ENCODE measurements around the gene TTLL6.

TTLL6 gene

DNA sequence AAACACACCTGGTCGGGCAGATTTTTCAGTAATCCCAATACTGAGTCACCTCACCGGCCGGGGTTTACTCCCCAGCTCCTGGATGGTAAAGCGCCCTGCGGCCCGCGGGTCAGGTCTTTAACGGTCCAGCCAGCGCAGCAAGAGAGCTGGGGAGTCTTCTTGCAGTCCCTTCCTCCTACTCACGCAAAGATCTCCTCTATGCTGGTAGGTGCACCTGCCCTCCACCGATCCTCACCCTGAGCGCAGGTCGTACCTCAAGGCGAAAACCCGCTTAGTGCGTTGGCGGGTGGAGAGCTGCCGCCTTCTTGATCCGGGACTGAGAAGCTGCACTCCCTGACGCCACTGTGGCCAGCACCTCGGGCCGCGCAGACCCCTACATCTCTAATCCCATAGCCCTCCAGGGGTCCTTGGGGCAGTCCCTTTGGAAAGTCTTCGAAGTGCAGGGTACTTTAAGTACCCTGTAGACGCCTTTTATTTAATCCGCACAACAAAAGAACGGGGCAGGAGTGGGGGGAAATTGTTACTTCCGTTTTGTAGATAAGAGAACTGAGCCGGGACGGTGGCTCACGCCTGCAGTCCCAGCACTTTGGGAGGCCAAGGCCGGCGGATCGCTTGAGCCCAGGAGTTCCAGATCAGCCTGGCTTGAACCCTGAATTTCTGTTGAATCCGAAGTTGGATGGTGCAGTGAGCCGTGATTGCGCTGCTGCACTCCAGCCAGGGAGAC, 78.1 kb downstream of the TTLL6 start:
- DNase-seq (ENCODE audit: low spot score), result no peak

DNA sequence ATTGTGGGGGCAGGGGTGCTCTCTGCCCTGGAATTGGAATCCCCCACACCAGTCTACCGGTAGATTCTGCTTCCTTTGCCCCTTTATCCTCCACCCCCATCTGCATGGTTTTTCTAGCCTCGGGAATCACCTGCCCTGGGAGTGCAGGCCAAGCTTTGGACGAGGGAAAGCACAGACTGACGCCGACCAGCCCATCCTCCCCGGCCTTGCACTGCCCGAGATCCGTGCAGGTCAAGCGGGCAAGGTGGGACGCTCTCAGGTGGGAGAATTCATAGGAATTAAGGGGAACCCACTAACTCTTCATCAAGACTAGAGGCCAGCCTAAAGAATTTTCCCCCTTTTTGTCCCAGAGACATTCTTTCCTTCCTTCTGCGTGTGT, 78.6 kb downstream of the TTLL6 start:
- FAIRE-seq, result no peak

More for the DNA sequence above, 78.1 kb downstream of the TTLL6 start:
- no peak for FAIRE-seq

DNA sequence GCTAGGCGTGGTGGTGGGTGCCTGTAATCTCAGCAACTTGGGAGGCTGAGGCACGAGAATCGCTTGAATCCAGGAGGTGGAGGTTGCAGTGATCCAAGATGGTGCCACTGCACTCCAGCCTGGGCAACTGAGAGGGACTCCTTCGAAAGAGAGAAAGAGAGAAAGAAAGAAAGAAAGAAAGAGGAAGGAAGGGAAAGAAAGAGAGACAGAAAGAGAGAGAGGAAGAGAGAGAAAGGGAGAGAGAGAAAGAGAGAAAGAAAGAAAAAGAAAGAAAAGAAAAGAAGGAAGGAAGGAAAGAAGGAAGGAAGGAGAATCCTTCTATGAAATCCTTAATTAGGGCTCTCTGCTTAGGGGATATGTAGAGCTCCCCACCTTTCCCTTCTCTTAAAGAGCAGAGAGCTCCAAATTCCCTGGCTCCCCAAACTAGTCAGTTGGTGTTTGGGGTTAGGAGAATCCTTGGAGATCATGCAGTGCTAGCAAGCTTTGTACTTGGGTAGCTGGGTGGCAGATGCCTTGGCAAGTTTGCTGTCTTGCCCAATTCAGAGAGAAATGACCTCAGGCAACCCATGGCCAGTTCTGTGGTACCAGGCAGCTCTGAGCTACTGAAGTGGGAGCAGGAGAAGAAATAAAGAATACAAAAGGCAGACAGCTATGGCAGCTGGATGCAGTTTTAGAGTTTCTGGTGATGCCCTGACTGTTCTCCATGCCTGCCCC, 79.5 kb downstream of the TTLL6 start:
- FAIRE-seq, result no peak
- no peak for DNase-seq (ENCODE audit: low spot score)

More for the DNA sequence above, 78.6 kb downstream of the TTLL6 start:
- no peak for DNase-seq (ENCODE audit: low spot score)

DNA sequence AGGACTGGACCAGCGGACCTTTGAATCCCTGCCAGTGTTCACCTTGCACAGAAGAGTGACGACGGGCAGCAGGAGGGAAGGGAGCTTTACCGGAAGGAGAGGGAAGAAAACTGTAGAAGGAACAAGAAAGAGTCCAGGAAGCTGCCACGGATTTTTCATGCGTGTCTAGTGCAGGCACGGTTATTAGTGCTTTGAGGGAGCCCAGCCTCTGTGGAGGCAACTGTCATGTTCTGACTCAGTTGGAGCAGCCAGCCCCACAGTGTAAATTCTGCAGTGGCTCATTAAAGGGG, 82.0 kb downstream of the TTLL6 start:
- no peak for DNase-seq (ENCODE audit: low spot score)
- FAIRE-seq, result no peak

DNA sequence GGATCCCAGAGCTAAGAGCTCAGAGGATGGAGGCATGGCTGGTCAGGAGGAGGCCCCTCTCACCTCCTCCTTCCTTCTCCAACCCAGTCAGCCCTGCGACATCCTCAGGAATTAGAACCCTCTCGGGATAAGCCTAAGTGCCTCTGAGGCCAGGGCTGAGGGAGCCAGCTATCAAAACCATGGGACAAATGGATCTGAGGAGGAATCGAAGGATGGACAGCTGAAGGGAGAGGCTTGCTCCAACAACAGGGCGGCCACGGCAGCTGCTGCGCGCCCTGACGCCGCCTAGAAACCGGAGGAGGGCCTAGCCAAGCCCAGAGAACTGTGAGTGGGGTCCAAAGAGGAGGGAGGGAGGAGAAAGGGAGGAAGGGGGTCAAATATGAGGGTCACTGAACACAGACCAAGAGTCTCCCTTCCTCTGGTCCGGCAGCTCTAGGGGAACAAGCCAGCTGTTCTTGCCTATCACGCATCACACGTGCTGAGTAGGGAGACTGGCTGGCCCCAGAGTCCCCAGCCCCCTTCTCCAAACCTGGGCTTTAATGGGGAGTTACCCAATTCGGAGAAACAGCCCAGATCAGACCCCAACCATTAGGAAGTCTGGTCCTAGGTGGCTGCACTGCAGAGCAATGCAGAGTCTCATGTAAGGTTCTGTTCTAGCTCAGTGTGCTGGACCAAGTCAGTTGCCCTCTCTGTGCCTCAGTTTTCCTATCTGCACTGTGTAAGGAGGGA, 82.5 kb downstream of the TTLL6 start:
- DNase-seq (ENCODE audit: low spot score), result no peak
- no peak for FAIRE-seq

DNA sequence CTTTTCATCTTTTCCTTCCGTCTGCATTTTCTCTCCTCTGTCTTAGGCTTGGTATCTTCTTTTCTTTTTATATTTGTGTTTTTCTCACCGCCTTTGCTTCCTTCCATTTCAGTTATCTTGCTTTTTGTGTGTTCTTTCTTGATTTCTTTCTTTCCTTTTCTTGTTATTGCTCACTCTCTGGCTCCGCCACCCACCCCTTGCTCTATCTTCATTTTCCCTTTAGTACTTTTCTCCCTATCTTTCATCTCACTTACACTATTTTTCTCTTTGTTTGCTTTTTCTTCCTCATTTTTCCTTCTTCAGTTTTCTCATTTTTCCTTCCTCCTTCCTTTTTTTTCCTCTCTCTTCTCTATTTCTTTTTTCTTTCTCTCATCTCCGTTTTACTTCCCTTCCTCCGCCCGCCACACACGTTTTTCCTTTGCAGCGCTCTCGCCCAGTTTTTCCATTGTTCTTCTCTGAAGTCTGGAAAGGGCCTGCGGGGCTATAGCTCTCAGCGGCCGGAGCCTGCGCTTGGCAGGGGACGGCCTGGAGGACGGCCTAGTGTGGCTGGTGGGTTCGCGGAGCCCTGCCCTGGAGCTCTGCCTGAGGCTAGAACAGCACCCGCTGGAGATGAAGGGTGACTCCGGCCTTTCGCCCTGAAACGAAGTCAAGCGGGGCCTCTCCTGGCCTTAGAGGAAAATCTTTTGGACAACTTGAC, 83.2 kb downstream of the TTLL6 start:
- FAIRE-seq, result no peak
- DNase-seq (ENCODE audit: low spot score), result no peak

DNA sequence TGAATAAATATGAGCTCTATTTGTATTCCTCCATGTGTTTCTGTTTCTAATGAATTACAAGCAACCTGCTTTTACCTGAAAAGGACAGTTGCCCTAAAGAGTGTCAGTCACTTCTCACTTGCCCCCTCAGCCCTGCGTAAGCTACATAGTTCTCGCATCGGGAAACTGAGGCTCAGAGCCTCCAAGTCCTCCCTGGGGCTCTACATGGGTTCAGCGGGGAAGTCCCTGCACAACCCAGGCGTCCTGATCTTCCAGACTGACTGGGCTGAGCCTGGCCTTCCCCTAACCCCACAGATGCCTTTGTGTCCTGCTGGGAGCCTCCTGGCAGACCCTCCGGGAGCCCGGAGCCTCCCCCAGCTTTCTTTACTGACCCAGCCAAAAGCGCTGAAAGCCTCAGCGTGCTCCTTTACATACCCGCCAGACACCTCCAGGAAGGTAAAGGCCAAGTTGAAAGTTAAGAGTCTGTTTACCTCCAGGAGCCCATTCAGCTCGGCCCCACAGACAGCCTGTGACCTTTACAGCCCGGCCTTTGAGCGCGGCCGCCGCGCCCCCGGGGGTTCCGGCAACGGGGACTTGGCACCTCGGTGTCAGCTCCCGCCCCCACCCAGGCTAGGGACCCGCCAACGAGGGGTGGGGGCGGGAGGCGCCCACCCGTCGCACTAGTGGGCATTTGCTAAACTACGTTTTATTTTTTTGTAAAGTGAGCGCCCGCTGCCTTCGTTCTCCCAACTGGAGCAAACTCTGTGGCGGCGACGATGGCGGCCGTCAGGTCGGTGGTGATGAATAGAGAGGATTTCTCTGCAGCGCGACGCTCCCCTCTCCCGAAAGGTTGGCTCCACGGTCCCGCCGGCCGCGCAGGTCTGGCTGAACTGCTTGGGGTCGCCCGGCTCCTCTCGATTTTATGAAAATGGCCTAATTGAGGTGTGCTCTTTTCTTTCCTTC, 84.1 kb downstream of the TTLL6 start:
- no peak for FAIRE-seq
- DNase-seq (ENCODE audit: low spot score), result no peak

DNA sequence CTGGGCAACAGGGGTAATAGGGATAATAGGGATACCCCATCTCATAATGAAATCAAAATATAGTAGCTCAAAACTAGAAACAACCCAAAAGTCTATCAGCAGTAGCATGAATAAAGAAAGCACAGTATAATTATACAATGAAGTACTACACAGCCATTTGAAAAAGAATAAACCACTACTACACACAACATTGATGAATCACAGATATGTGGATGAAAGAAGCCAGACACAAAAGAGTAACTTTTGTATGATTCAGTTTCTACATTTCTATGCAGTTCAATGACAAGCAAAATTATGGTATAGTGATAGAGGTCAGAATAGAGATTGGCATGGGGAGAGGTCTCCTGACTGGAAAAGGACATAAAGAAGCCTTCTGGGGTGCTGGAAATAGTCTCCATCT, 85.7 kb downstream of the TTLL6 start:
- DNase-seq (ENCODE audit: low spot score), result no peak
- FAIRE-seq, result no peak

DNA sequence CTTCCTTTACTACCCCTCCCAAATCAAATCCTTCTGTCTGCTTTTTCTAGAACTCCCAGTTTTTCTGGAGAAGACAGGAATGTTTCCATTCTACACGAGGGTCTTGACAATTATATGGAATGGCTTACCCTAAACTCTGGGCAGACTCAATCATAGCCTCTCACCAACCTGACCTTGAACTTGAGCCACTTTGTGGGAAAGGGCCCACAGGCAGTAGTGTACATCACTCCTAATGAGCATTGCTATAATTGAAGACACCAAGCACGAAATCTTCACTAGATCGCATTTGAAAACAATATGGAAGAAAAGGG, 86.8 kb downstream of the TTLL6 start:
- FAIRE-seq, result no peak
- no peak for DNase-seq (ENCODE audit: low spot score)

DNA sequence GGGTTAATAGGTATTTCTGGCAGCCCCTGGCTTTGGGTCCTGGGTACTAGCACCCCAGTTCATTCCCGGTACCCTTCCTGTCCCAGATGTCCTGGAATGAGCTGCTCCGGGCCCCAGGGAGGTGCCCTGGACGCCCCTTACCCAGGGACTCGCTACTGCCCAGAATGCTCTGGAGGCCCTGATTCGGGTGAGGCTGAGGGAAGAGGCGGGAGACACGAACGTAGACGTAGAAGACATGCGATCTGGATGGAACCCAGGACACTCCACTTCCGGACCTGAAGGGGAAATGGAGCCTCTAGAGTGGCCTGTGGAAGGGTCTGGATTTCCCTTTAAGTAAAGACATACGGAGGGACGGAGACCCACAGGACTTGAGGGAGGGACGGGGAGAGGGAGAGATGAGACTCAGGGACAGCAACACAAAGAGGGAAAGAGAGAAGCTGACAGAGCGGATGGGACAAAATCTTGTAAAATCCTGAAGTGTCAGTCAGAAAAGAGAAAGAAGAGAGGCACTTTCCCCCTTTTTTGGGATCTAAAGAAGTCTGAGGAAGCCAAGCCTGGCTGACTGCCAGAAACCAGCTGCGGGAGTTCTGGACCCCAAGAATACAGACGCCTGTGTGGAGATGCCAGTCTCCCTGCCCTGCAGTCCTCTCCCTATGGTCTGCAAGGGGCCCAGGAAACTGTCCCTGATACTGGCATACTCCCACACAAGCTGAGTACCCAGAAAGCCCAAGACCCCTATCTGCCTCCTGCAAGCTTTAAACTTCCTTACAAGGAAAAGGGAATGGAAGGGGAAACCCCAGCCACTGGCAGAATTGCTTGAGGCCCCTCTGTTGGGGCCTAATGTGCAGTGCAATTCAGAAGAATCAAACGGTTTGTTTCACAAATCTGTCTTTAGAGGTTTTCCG, 87.4 kb downstream of the TTLL6 start:
- FAIRE-seq, result no peak
- no peak for DNase-seq (ENCODE audit: low spot score)

DNA sequence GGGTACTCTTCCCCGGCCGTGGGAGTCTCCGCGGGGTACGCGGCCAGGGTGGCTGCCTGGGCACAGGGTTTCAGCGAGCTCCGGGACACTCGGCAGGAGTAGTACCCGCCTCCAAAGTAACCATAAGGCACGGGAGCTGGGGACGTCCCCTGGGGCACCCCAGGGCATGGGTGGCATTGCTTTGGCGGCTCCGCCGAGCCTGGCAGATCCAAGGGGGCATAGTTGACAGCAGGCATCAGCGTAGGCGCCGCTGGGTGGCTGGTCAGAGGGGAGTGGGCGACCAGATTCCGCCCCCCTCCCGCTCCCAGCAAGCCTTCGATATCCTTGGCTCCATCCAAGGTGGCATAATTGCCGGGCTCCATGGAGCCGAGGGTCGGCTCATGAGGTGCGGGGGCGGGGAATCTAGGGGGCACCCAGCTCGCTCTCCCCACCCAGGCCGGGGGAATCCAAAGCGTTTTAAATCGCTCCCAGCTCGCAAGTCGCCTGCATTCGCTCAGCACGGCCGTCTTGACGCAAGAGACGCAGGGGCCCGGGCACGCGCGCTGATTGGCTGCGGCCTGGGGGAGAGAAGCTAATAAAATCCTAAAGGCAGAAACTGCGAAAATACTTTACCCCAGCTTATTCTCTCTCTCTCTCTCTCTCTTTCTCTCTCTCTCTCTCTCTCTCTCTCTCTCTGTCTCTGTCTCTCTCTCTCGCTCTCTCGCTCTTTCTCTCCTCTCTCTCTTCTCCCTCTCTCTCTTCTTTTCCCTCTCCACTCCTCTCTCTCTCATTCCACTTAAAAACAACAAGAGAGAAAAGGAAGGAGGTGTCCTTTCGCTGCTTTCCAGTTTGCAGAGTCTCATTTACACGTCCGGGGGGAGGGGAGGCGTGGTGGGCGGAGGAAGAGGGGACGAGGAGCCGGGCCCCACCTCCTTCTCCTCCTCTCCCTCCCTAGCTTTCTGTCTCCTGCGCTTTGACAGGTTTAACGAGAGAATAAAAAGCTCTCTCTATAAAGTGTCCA, 88.5 kb downstream of the TTLL6 start, which contains the start of gene HOXB13:
Gene HOXB13 (minus strand): TSS at position 519 of the 1,000 bp plus-strand sequence. CDS start 157 bp downstream, at position 362.
- FAIRE-seq (no peak), DNase-seq (ENCODE audit: low spot score) (no peak)

DNA sequence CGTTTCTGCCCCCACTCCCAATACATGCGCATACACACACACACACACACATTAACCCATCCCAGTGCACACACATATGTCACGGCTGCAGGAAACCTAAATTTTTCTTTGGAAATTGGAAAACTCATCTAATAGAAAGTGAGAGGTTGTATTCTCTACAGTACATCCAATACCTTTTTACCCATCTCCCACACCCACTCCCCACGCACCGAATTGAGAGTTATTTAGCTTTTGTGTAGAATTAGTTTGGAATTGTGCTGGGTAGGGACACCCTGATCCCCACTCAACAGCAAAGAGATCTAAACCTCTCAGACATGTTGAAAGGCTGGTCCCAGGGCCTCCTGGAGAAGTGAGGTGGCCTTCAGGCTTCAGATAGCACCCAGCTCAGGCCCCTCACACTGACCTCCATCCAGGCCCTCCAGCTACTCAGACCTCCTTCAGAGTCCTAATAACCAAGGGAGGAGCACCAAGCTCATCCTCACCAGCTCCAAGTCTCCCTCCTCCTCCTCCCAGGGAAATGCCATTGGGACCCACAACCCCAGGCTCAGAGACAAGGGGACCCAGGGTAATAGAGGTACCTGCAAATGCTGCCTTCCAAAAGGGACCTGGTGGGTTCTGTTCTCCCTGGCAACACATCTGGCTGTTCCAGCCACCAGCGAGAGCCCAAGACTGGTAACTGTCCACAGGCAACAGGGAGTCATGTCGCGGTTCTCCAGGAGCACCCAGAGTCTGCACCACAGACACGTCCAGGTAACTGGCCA, 89.4 kb downstream of the TTLL6 start:
- FAIRE-seq, result no peak

DNA sequence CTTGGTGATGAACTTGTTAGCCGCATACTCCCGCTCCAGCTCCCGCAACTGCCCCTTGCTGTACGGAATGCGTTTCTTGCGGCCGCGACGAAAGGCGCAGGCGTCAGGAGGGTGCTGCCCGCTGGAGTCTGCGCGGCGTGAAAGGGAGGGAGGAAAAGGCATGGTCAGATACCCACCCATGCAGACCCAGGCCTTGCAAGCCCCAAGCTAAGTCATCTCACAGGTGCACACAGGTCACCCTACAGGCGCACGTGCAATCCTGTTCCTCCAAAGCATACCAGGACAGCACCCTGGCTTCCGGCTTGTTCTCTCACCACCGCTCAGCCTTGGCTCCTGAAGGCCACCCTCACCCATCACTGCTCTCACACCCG, 90.1 kb downstream of the TTLL6 start:
- DNase-seq (ENCODE audit: low spot score), result no peak
- no peak for FAIRE-seq

More for the DNA sequence above, 89.4 kb downstream of the TTLL6 start:
- no peak for DNase-seq (ENCODE audit: low spot score)

DNA sequence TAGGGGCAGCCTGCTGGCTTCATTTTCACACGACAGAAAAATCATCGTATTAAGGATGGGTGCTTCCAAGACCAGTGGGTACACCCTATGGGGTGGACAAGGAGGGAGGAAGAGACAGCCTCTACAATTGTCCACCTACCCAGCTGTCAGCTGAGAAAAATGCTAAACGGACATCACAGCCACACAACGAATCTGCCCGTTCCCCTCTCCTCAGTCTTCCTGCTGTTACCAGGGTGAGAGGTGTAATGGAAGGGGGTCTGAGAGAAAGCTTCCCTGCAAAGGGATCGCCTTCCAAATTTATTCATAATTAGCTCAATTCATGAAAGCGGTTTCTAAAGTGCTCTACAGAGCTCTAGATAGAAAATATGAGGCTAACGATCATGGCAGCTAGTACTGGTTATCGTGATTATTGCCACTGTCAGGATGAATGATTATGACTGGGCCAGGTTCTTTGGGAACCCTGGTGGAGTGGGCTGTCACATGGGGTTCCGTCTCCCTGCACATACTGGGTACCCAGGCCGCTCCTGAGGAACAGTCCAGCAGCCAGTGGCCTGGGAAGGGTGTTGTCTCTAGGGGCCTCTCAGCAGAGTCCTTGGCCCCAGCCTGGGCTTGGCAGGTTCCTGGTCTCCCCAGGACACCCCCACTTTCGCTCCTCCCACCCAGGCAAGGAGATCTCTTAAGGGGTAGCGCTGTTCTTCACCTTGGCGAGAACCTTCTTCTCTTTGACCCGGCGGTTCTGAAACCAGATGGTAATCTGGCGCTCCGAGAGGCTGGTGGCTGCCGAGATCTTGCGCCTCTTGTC, 90.7 kb downstream of the TTLL6 start:
- DNase-seq (ENCODE audit: low spot score), result no peak
- no peak for FAIRE-seq

DNA sequence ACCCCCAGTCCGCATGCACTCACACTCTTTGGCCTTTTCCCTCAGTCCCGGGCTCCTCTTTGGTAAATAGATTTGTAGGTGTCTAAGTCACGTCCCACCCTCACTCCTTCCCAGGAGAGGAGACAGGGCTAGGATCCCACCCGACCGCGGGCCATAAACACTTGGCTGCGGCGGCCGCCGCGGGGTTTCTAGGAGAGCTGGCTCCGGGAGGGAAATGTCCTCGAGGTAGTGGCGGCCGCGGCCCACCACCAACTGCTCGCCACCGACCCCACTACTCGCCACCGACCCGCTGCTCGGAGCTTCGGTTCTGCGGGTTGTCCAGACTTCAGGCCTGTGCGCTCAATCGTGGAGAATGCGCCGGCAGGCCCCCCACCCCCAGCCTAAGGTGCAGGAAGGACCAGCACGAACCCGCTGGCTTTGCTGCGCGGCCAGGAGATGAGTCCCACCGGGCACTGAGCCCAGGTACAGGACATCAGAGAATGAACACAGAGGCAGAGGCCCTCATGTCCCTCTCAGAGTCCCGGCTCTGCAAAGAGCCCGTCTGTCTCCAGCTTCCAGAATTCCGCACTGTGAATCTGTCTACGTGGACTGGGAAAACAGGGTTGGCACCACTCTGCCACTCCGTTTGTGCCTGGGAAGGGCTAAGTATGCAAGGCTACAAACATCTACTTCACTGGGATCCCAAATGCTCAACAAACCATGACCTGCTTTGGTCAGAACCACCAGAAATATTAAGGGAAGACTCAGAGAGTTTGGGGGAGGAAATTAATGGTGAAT, 91.6 kb downstream of the TTLL6 start:
- FAIRE-seq (no peak), DNase-seq (ENCODE audit: low spot score) (no peak)

DNA sequence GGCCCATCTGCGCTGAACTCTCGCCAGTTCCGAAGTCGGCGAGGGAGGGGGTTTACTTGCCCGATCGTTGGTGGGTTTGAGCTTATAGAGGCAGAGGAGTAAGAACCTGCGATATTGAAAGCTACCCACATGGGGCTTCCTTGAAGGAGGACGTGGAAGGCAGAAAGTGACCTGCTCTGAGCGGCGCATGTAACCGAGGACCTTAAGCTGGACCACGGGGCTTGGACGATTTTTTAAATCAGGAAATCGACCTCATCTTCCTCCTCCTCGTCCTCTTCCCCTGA, 92.1 kb downstream of the TTLL6 start:
- FAIRE-seq (no peak), DNase-seq (ENCODE audit: low spot score) (no peak)

Measured in RCC 7860 (cell line).